Right lobe of liver (tissue), 6 donors: Measurements from ENCODE around the gene HIBADH. TPM values are rescaled to one million over a fixed set of nuclear protein-coding genes. Genes with fewer than 3 reads are reported as not detected.
"Not testable (repeated sequence)": the region's sequence is repeated elsewhere in the genome, so short reads cannot be mapped to it uniquely, and the experiment has no call there.

Source experiments
- ATAC-seq, 4 donors: fragments of 200-7000 bp; cut with Tn5 transposase; one replicate each; pipeline ENCODE4 v1.9.1; 2020; ENCODE audit warnings: mild to moderate bottlenecking in 4 of 4, moderate library complexity in 4 of 4
- DNase-seq, 3 donors: peaks; one replicate each; pipeline ENCODE4 v3.0.0-alpha.2; 2020
- H3K27ac ChIP-seq, 3 donors: fragments of 200-600 bp; one replicate each; pipeline ENCODE4 v1.8.0; 2022
- H3K27me3 ChIP-seq, 2 donors: fragments of 200-600 bp; one replicate each; pipeline ENCODE4 v1.8.0; 2022
- H3K36me3 ChIP-seq, 4 donors: fragments of 200-600 bp; sonication (generic) in 1 of 4; one replicate each; pipeline versions ENCODE4 v1.5.1 to v1.8.0; 2017 to 2022; ENCODE audit warnings: control low read depth in 1 of 4
- H3K4me1 ChIP-seq, 4 donors: fragments of 200-600 bp; sonication (generic) in 1 of 4; one replicate each; pipeline versions ENCODE4 v1.5.1 to v1.8.0; 2017 to 2022; ENCODE audit warnings: control low read depth in 1 of 4
- H3K4me3 ChIP-seq, 3 donors: fragments of 200-600 bp; one replicate each; pipeline ENCODE4 v1.8.0; 2022
- H3K9me3 ChIP-seq, 4 donors: fragments of 200-600 bp; sonication (generic) in 1 of 4; one replicate each; pipeline versions ENCODE4 v1.5.1 to v1.8.0; 2017 to 2022; ENCODE audit warnings: control low read depth in 1 of 4
- POLR2A ChIP-seq: fragments of 450-650 bp; IDR thresholded peaks from one replicate; pipeline ENCODE4 v1.6.1; 2017; ENCODE audit warnings: antibody characterized with exemption, mild to moderate bottlenecking
- WGBS: methylation state at CpG from one replicate; pipeline ENCODE4 v1.1.6; 2018; ENCODE audit warnings: low coverage, low lambda C conversion rate; ENCODE audit not compliant: insufficient coverage; ENCODE audit errors: missing lambda C conversion rate; 5-methylcytosine and 5-hydroxymethylcytosine counted together
- intact Hi-C, 2 donors: fragments of 100-400 bp; cut with DNase I; formaldehyde crosslinking; loops; one replicate each; pipeline versions ENCODE4 v1.11.2 to v1.14.1; 2022
- total RNA-seq, 6 experiments: library from RNA; depleted of rRNA in 2 of 6; stranded (reverse); fragments of >200 nt in 2 of 6; fragmentation: NEBNext Ultra II Directional in 3 of 6; extraction: Animal tissue kit (Norgen Biotek cat#: 25700) in 3 of 6; gene quantifications; one replicate each; pipeline versions ENCODE4 v1.1.0 to v1.2.4, GENCODE V29; 2016 to 2023
- TF ChIP-seq, protein P1 (sequence below), 4 donors: fragments of 200-600 bp in 3 of 4; fragments of 450-650 bp in 1 of 4; IDR thresholded peaks; one replicate each; pipeline versions ENCODE4 v1.5.1 to v1.8.0; 2016 to 2022; ENCODE audit warnings: antibody characterized with exemption in 4 of 4, mild to moderate bottlenecking in 2 of 4
- donor health status: DM: no; HTN: yes; CAD: no.
- donor health status: DM: no; HTN: no; CAD: no.
- donor health status: DM: no; HTN: no; CAD: no.
- donor health status: DM: no; HTN: yes; CAD: no.
- donor health status: DM: no; HTN: yes; CAD: no.

Gene HIBADH
- total RNA-seq, 6 experiments from 2014 or later = 64.9 to 143 (median 67.2) TPM

DNA sequence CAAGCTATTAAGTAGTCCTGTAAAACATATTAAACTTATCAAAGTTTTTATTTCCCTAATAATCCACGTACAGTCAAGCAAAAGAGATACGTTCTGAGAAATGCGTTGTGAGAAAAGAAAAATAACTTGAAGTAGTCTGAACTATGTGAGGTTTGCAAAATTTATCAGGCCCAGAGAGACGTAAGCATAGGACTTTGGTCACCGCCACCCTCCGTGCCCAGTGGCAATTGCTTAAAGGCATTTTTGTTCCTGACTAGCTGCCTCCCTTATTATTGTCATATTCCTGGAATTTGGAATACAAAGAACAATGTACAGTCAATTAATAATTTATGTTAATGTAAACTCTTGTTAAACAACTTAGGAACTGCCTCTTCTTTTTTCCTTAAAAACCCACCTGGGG is 22.8 kb downstream of the HIBADH start:
- Histone ChIP-seq H3K4me1 (peaks cover 0 to 17% (median 8%) of the 10 kb centered on the region in 4 donors), H3K36me3 (no peaks in the 10 kb centered on the region), H3K4me3 (no peak overlapping the region), H3K9me3 (no peaks in the 10 kb centered on the region), H3K27ac (peak overlapping the region in 1 of 3 donors; percentile 14), H3K27me3 (no peaks in the 10 kb centered on the region)
- 90% methylated on average over 6 of the region's 6 CpGs for WGBS
- no peak for ATAC-seq
- no peak for TF ChIP-seq POLR2A
- TF ChIP-seq, protein P1, sequence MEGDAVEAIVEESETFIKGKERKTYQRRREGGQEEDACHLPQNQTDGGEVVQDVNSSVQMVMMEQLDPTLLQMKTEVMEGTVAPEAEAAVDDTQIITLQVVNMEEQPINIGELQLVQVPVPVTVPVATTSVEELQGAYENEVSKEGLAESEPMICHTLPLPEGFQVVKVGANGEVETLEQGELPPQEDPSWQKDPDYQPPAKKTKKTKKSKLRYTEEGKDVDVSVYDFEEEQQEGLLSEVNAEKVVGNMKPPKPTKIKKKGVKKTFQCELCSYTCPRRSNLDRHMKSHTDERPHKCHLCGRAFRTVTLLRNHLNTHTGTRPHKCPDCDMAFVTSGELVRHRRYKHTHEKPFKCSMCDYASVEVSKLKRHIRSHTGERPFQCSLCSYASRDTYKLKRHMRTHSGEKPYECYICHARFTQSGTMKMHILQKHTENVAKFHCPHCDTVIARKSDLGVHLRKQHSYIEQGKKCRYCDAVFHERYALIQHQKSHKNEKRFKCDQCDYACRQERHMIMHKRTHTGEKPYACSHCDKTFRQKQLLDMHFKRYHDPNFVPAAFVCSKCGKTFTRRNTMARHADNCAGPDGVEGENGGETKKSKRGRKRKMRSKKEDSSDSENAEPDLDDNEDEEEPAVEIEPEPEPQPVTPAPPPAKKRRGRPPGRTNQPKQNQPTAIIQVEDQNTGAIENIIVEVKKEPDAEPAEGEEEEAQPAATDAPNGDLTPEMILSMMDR (IDR thresholded peaks at IDR 0.05) = no peak
- no peak for DNase-seq
- intact Hi-C loops = no loop called here

- H3K36me3 ChIP-seq, intact Hi-C loops, DNase-seq, H3K27ac ChIP-seq, H3K9me3 ChIP-seq, ATAC-seq, H3K27me3 ChIP-seq, H3K4me3 ChIP-seq: not testable (repeated sequence)
- H3K4me1 ChIP-seq = peaks cover 0 to 17% (median 8%) of the 10 kb centered on the region in 4 donors
- 94% methylated on average over 1 of the region's 1 CpG for whole genome bisulfite sequencing
Measured at GRCh38 chr7:27639048-27639447, 23.6 kb downstream of the HIBADH start.

DNA sequence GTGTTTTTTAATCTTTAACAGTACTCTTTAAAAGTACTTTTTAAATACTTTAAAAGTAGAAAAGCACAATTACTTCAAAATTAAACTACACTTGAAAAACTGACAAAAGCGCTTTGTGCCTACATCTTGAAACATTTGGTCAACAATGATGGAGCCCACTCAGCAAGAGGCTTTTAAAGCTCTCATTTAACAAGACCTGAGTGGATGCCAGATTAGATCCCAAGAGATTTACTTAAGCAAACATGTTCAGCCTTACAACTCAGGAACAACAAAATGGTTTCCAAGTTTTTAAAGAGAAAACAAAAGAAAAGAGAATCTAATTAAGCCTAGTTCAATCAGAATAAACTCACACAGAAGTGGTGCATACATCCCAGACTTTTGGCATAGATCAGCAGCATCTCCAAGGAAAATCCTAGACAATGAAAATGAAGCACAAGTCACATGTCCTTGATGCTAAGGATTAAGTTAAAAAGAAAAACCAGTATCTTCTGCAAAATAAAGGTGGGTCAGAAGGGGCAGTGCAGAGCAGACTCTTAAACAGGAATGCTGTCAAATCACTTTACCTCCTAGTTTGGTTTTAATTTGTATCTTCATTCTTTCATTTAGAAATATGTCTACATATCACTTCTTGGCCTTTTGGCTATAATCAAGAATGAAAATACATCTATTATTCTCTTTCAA is 26.2 kb downstream of the HIBADH start:
- intact Hi-C loops = no loop called here
- Histone ChIP-seq H3K36me3 (no peaks in the 10 kb centered on the region), H3K27me3 (no peaks in the 10 kb centered on the region), H3K4me1 (peaks cover 0 to 9% (median 4%) of the 10 kb centered on the region in 4 donors), H3K9me3 (no peaks in the 10 kb centered on the region), H3K4me3 (no peak overlapping the region), H3K27ac (no peak overlapping the region)
- no peak for ATAC-seq
- TF ChIP-seq POLR2A = no peak
- TF ChIP-seq, protein P1 (IDR thresholded peaks at IDR 0.05) = no peak
- no peak for DNase-seq
- 92% methylated on average over 1 of the region's 1 CpG for WGBS

- WGBS = 83% methylated on average over 1 of the region's 1 CpG
- Histone ChIP-seq H3K36me3 (no peaks in the 10 kb centered on the region), H3K4me3 (no peak overlapping the region), H3K4me1 (peaks cover 0 to 6% (median 2%) of the 10 kb centered on the region in 4 donors), H3K9me3 (no peaks in the 10 kb centered on the region), H3K27me3 (no peaks in the 10 kb centered on the region), H3K27ac (no peak overlapping the region)
- TF ChIP-seq, protein P1 (IDR thresholded peaks at IDR 0.05) = no peak
- no peak for TF ChIP-seq POLR2A
- DNase-seq (no peak), ATAC-seq (no peak)
- intact Hi-C loops = no loop called here
Measured at GRCh38 chr7:27635728-27636127, 27.0 kb downstream of the HIBADH start.

- intact Hi-C loops = no loop called here
- WGBS = 81% methylated on average over 3 of the region's 3 CpGs
- no peaks in the 10 kb centered on the region for H3K27me3 ChIP-seq
- no peaks in the 10 kb centered on the region for H3K4me1 ChIP-seq
- peaks cover 0 to 4% (median 2%) of the 10 kb centered on the region in 4 donors for H3K36me3 ChIP-seq
- no peak overlapping the region for H3K4me3 ChIP-seq
- ATAC-seq = no peak
- DNase-seq = no peak
- TF ChIP-seq, protein P1 (IDR thresholded peaks at IDR 0.05) = no peak
- no peak for TF ChIP-seq POLR2A
- H3K27ac ChIP-seq = no peak overlapping the region
- no peaks in the 10 kb centered on the region for H3K9me3 ChIP-seq
Measured at GRCh38 chr7:27634671-27635493, 27.8 kb downstream of the HIBADH start.
